ENCODE data around the gene PTPRD. TPM values are rescaled to one million over a fixed set of nuclear protein-coding genes. Genes with fewer than 3 reads are reported as not detected.
A peak's percentile ranks its signal among the peaks of the same experiment; 100 is the strongest.

PTPRD gene
- polyA plus RNA-seq, 1 donor, result 55.8 TPM

- no peak for DNase-seq (ENCODE audit: low read depth)
These were observed 439.2 kb downstream of the PTPRD start for GRCh38 chr9:10173561-10173960.

- no peak for DNase-seq (ENCODE audit: low read depth)
These were observed 440.3 kb downstream of the PTPRD start for GRCh38 chr9:10172476-10172875.

GRCh38 chr9:10168241-10168640, 444.6 kb downstream of the PTPRD start:
- DNase-seq (ENCODE audit: low read depth), result no peak

- DNase-seq (ENCODE audit: low read depth), result no peak
These were observed 464.0 kb downstream of the PTPRD start for GRCh38 chr9:10148796-10149195.

GRCh38 chr9:10146517-10147331, 466.1 kb downstream of the PTPRD start:
- no peak for DNase-seq (ENCODE audit: low read depth)

- DNase-seq (ENCODE audit: low read depth), result no peak
These were observed 468.4 kb downstream of the PTPRD start for GRCh38 chr9:10144355-10144754.

- no peak for DNase-seq (ENCODE audit: low read depth)
These were observed 477.2 kb downstream of the PTPRD start for GRCh38 chr9:10135553-10135952.

GRCh38 chr9:10134266-10134665, 478.5 kb downstream of the PTPRD start:
- DNase-seq (ENCODE audit: low read depth), result no peak

GRCh38 chr9:10130061-10130675, 482.6 kb downstream of the PTPRD start:
- no peak for DNase-seq (ENCODE audit: low read depth)

- no peak for DNase-seq (ENCODE audit: low read depth)
These were observed 484.9 kb downstream of the PTPRD start for GRCh38 chr9:10127867-10128266.

- DNase-seq (ENCODE audit: low read depth), result no peak
These were observed 500.0 kb downstream of the PTPRD start for GRCh38 chr9:10112798-10113197.

- DNase-seq (ENCODE audit: low read depth), result no peak
These were observed 500.7 kb downstream of the PTPRD start for GRCh38 chr9:10112070-10112469.

GRCh38 chr9:10108815-10109214, 504.0 kb downstream of the PTPRD start:
- DNase-seq (ENCODE audit: low read depth), result no peak

- DNase-seq (ENCODE audit: low read depth), result peak; percentile 13
These were observed 508.0 kb downstream of the PTPRD start for GRCh38 chr9:10104774-10105173.

- no peak for DNase-seq (ENCODE audit: low read depth)
These were observed 517.6 kb downstream of the PTPRD start for GRCh38 chr9:10095208-10095607.

- no peak for DNase-seq (ENCODE audit: low read depth)
These were observed 518.2 kb downstream of the PTPRD start for GRCh38 chr9:10094563-10094962.

- DNase-seq (ENCODE audit: low read depth), result no peak
These were observed 532.8 kb downstream of the PTPRD start for GRCh38 chr9:10080012-10080411.

GRCh38 chr9:10079284-10079964, 533.4 kb downstream of the PTPRD start:
- no peak for DNase-seq (ENCODE audit: low read depth)

GRCh38 chr9:10071579-10071978, 541.2 kb downstream of the PTPRD start:
- no peak for DNase-seq (ENCODE audit: low read depth)

GRCh38 chr9:10062629-10063395, 550.0 kb downstream of the PTPRD start:
- DNase-seq (ENCODE audit: low read depth), result no peak

- no peak for DNase-seq (ENCODE audit: low read depth)
These were observed 553.8 kb downstream of the PTPRD start for GRCh38 chr9:10059044-10059443.

GRCh38 chr9:10055886-10056395, 556.9 kb downstream of the PTPRD start:
- no peak for DNase-seq (ENCODE audit: low read depth)

Measured in forelimb muscle (tissue), 1 donor.